CD8-positive, alpha-beta memory T cell (primary cell): ENCODE measurements around the gene PRM1. TPM values are rescaled to one million over a fixed set of nuclear protein-coding genes. Genes with fewer than 3 reads are reported as not detected.
A peak's percentile ranks its signal among the peaks of the same experiment; 100 is the strongest.
"Not testable (repeated sequence)": the region's sequence is repeated elsewhere in the genome, so short reads cannot be mapped to it uniquely, and the experiment has no call there.

ENCODE experiments used
- CTCF ChIA-PET: fragments of 350-600 bp; sonication (Branson Sonifier 250); formaldehyde crosslinking; loops from one replicate; lab custom pipeline; 2021; ENCODE audit warnings: antibody characterized with exemption; lab: Charles Lee
- POLR2A ChIA-PET: fragments of 350-600 bp; sonication (Branson Sonifier 250); formaldehyde crosslinking; loops from one replicate; lab custom pipeline; 2021; ENCODE audit warnings: antibody characterized with exemption; lab: Charles Lee
- DNase-seq, 5 donors: peaks; one replicate each; pipeline versions ENCODE4 v3.0.0 to v3.0.0-alpha.2; 2020 to 2022; ENCODE audit warnings: mixed read lengths in 1 of 5
- H3K27ac ChIP-seq: one replicate; pipeline ENCODE4 v1.7.0; 2013; ENCODE audit warnings: low read depth, mild to moderate bottlenecking, low read length, moderate library complexity
- H3K27me3 ChIP-seq: 2 replicates; pipeline ENCODE4 v1.7.0; 2013; ENCODE audit warnings: low read length, mild to moderate bottlenecking; ENCODE audit not compliant: insufficient read depth, poor library complexity, severe bottlenecking
- H3K36me3 ChIP-seq: 2 replicates; pipeline ENCODE4 v1.7.0; 2013; ENCODE audit warnings: mild to moderate bottlenecking, low read length, moderate library complexity; ENCODE audit not compliant: insufficient read depth
- H3K4me1 ChIP-seq: 2 replicates; pipeline ENCODE4 v1.7.0; 2013; ENCODE audit warnings: mild to moderate bottlenecking, low read length, moderate library complexity; ENCODE audit not compliant: insufficient read depth
- H3K4me3 ChIP-seq: 2 replicates; pipeline ENCODE4 v1.7.0; 2013; ENCODE audit warnings: mild to moderate bottlenecking, low read length
- H3K9me3 ChIP-seq: 2 replicates; pipeline ENCODE4 v1.7.0; 2013; ENCODE audit warnings: mild to moderate bottlenecking, low read length
- H3K27ac Mint-ChIP-seq, 8 donors: one replicate each; pipeline ENCODE4 v1.8.0; 2020 to 2021; ENCODE audit warnings: mixed read lengths in 8 of 8, mild to moderate bottlenecking in 6 of 8, inconsistent platforms in 3 of 8, moderate library complexity in 3 of 8
- H3K27me3 Mint-ChIP-seq, 2 donors: one replicate each; pipeline ENCODE4 v1.8.0; 2020 to 2021; ENCODE audit warnings: mixed read lengths in 2 of 2, mild to moderate bottlenecking in 1 of 2, moderate library complexity in 1 of 2
- H3K36me3 Mint-ChIP-seq, 3 donors: one replicate each; pipeline ENCODE4 v1.8.0; 2020 to 2021; ENCODE audit warnings: mixed read lengths in 3 of 3, inconsistent platforms in 1 of 3, mild to moderate bottlenecking in 1 of 3
- H3K4me1 Mint-ChIP-seq, 3 donors: one replicate each; pipeline ENCODE4 v1.8.0; 2020 to 2021; ENCODE audit warnings: mixed read lengths in 3 of 3, inconsistent platforms in 1 of 3, mild to moderate bottlenecking in 1 of 3
- H3K4me3 Mint-ChIP-seq, 7 donors: one replicate each; pipeline ENCODE4 v1.8.0; 2020 to 2021; ENCODE audit warnings: mixed read lengths in 7 of 7, mild to moderate bottlenecking in 6 of 7, moderate library complexity in 4 of 7, inconsistent platforms in 2 of 7
- H3K9me3 Mint-ChIP-seq, 5 donors: one replicate each; pipeline ENCODE4 v1.8.0; 2020 to 2022; ENCODE audit warnings: mixed read lengths in 5 of 5, mild to moderate bottlenecking in 3 of 5, moderate library complexity in 2 of 5, inconsistent platforms in 1 of 5
- polyA plus RNA-seq: library from polyadenylated mRNA; unstranded; fragments of 300-500 nt; fragmentation: Illumina TruSeq; gene quantifications from one replicate; pipeline ENCODE4 v1.2.3, GENCODE V29; 2021
- total RNA-seq, 2 experiments: library from RNA; stranded (reverse); gene quantifications; one replicate each; pipeline ENCODE4 v1.2.3, GENCODE V29; 2021

PRM1 gene
- total and polyA plus RNA-seq, 3 experiments from 2014 or later, result not detected

- Mint-ChIP-seq H3K9me3 (no peaks in the 10 kb centered on the region), H3K27me3 (peaks cover 17 to 32% of the 10 kb centered on the region in 2 donors), H3K4me3 (no peak overlapping the region), H3K27ac (no peak overlapping the region), H3K4me1 (no peaks in the 10 kb centered on the region), H3K36me3 (peaks cover 0 to 4% (median 0%) of the 10 kb centered on the region in 3 donors)
- no peak overlapping the region for H3K27ac ChIP-seq
- H3K4me3 ChIP-seq, result no peak overlapping the region
- no peaks in the 10 kb centered on the region for H3K36me3 ChIP-seq
- H3K27me3 ChIP-seq, result peaks cover 3% of the 10 kb centered on the region
- CTCF ChIA-PET, result interaction anchor here (0.7 kb wide), 1 partner anchor 65 kb away, joined by 3 read pairs; no protein-coding TSS in a partner anchor
- H3K9me3 ChIP-seq, result no peaks in the 10 kb centered on the region
- no peak for DNase-seq
- H3K4me1 ChIP-seq, result no peaks in the 10 kb centered on the region
- POLR2A ChIA-PET, result no interaction called here
Measured at GRCh38 chr16:11291091-11291703, 10.1 kb upstream of the PRM1 start.

GRCh38 chr16:11290102-11290893 lies 9.2 kb upstream of the PRM1 start:
- Mint-ChIP-seq H3K4me1 (no peaks in the 10 kb centered on the region), H3K36me3 (peaks cover 0 to 4% (median 0%) of the 10 kb centered on the region in 3 donors), H3K27ac (peak overlapping the region in 1 of 8 donors; percentile 51), H3K4me3 (no peak overlapping the region), H3K27me3 (peaks cover 17 to 32% of the 10 kb centered on the region in 2 donors), H3K9me3 (no peaks in the 10 kb centered on the region)
- Histone ChIP-seq H3K27me3 (peaks cover 3% of the 10 kb centered on the region), H3K36me3 (no peaks in the 10 kb centered on the region), H3K4me3 (no peak overlapping the region), H3K9me3 (no peaks in the 10 kb centered on the region), H3K4me1 (no peaks in the 10 kb centered on the region), H3K27ac (no peak overlapping the region)
- ChIA-PET CTCF (no interaction called here), POLR2A (no interaction called here)
- DNase-seq, result no peak

- H3K27ac Mint-ChIP-seq, H3K27me3 ChIP-seq, H3K4me3 Mint-ChIP-seq, H3K9me3 Mint-ChIP-seq, H3K4me1 Mint-ChIP-seq, CTCF ChIA-PET, H3K9me3 ChIP-seq, H3K4me1 ChIP-seq, POLR2A ChIA-PET, H3K4me3 ChIP-seq, H3K36me3 ChIP-seq, H3K36me3 Mint-ChIP-seq, H3K27ac ChIP-seq, DNase-seq: not testable (repeated sequence)
- H3K27me3 Mint-ChIP-seq, result peaks cover 17 to 27% of the 10 kb centered on the region in 2 donors
Measured at GRCh38 chr16:11289696-11290095, 8.6 kb upstream of the PRM1 start.

- H3K4me3 ChIP-seq, result no peak overlapping the region
- Mint-ChIP-seq H3K27me3 (peaks cover 17 to 27% of the 10 kb centered on the region in 2 donors), H3K27ac (no peak overlapping the region), H3K4me3 (no peak overlapping the region), H3K4me1 (no peaks in the 10 kb centered on the region), H3K36me3 (peaks cover 0 to 4% (median 0%) of the 10 kb centered on the region in 3 donors), H3K9me3 (no peaks in the 10 kb centered on the region)
- no peaks in the 10 kb centered on the region for H3K36me3 ChIP-seq
- H3K9me3 ChIP-seq, result no peaks in the 10 kb centered on the region
- no peak overlapping the region for H3K27ac ChIP-seq
- peaks cover 3% of the 10 kb centered on the region for H3K27me3 ChIP-seq
- DNase-seq, result no peak
- ChIA-PET POLR2A (no interaction called here), CTCF (no interaction called here)
- H3K4me1 ChIP-seq, result no peaks in the 10 kb centered on the region
Measured at GRCh38 chr16:11289202-11289601, 8.1 kb upstream of the PRM1 start.

GRCh38 chr16:11285842-11286241 lies 4.7 kb upstream of the PRM1 start:
- DNase-seq, result no peak
- Mint-ChIP-seq H3K27ac (no peak overlapping the region), H3K9me3 (no peaks in the 10 kb centered on the region), H3K4me1 (no peaks in the 10 kb centered on the region), H3K36me3 (peaks cover 0 to 4% (median 0%) of the 10 kb centered on the region in 3 donors), H3K27me3 (peaks cover 15 to 22% of the 10 kb centered on the region in 2 donors), H3K4me3 (no peak overlapping the region)
- Histone ChIP-seq H3K36me3 (no peaks in the 10 kb centered on the region), H3K4me3 (no peak overlapping the region), H3K27me3 (no peaks in the 10 kb centered on the region), H3K9me3 (no peaks in the 10 kb centered on the region), H3K27ac (no peak overlapping the region), H3K4me1 (no peaks in the 10 kb centered on the region)
- POLR2A ChIA-PET, result no interaction called here
- CTCF ChIA-PET, result interaction anchor here (0.6 to 1.1 kb wide), 2 partner anchors 29 to 71 kb away, joined by 3 read pairs; partner anchors contain the start of gene SOCS1

GRCh38 chr16:11283820-11284248 lies 2.7 kb upstream of the PRM1 start:
- peaks cover 0 to 4% (median 0%) of the 10 kb centered on the region in 3 donors for H3K36me3 Mint-ChIP-seq
- H3K4me1 ChIP-seq, result no peaks in the 10 kb centered on the region
- DNase-seq, result no peak
- no peak overlapping the region for H3K27ac ChIP-seq
- no peak overlapping the region for H3K4me3 Mint-ChIP-seq
- H3K27me3 ChIP-seq, result no peaks in the 10 kb centered on the region
- no peaks in the 10 kb centered on the region for H3K36me3 ChIP-seq
- H3K9me3 Mint-ChIP-seq, result no peaks in the 10 kb centered on the region
- H3K27ac Mint-ChIP-seq, result peak overlapping the region in 1 of 8 donors; percentile 35
- H3K27me3 Mint-ChIP-seq, result peaks cover 8 to 11% of the 10 kb centered on the region in 2 donors
- ChIA-PET CTCF (interaction anchor here (0.7 to 1.3 kb wide), 2 partner anchors 29 to 72 kb away, joined by 3 to 4 read pairs; no protein-coding TSS in a partner anchor), POLR2A (no interaction called here)
- H3K4me1 Mint-ChIP-seq, result no peaks in the 10 kb centered on the region
- no peaks in the 10 kb centered on the region for H3K9me3 ChIP-seq
- no peak overlapping the region for H3K4me3 ChIP-seq

GRCh38 chr16:11278681-11279628 lies 2.2 kb downstream of the PRM1 start:
- Histone ChIP-seq H3K4me1 (no peaks in the 10 kb centered on the region), H3K27ac (no peak overlapping the region), H3K4me3 (no peak overlapping the region), H3K9me3 (no peaks in the 10 kb centered on the region), H3K36me3 (no peaks in the 10 kb centered on the region), H3K27me3 (no peaks in the 10 kb centered on the region)
- ChIA-PET CTCF (interaction anchor here (1.1 to 1.3 kb wide), 2 partner anchors 17 to 79 kb away, joined by 3 to 4 read pairs; no protein-coding TSS in a partner anchor), POLR2A (no interaction called here)
- H3K4me1 Mint-ChIP-seq, result no peaks in the 10 kb centered on the region
- H3K27me3 Mint-ChIP-seq, result peaks cover 9 to 13% of the 10 kb centered on the region in 2 donors
- DNase-seq, result no peak
- no peaks in the 10 kb centered on the region for H3K36me3 Mint-ChIP-seq
- H3K9me3 Mint-ChIP-seq, result no peaks in the 10 kb centered on the region
- no peak overlapping the region for H3K27ac Mint-ChIP-seq
- no peak overlapping the region for H3K4me3 Mint-ChIP-seq
